Activated naive CD4-positive, alpha-beta T cell (primary cell): ENCODE results near the gene NDUFAB1.
"Not testable (repeated sequence)": the region's sequence is repeated elsewhere in the genome, so short reads cannot be mapped to it uniquely, and the experiment has no call there.

ENCODE experiments used
- DNase-seq, 4 experiments: peaks; one replicate each; lab custom pipeline; 2025; lab: John Stamatoyannopoulos, UW

The NDUFAB1 gene

DNA sequence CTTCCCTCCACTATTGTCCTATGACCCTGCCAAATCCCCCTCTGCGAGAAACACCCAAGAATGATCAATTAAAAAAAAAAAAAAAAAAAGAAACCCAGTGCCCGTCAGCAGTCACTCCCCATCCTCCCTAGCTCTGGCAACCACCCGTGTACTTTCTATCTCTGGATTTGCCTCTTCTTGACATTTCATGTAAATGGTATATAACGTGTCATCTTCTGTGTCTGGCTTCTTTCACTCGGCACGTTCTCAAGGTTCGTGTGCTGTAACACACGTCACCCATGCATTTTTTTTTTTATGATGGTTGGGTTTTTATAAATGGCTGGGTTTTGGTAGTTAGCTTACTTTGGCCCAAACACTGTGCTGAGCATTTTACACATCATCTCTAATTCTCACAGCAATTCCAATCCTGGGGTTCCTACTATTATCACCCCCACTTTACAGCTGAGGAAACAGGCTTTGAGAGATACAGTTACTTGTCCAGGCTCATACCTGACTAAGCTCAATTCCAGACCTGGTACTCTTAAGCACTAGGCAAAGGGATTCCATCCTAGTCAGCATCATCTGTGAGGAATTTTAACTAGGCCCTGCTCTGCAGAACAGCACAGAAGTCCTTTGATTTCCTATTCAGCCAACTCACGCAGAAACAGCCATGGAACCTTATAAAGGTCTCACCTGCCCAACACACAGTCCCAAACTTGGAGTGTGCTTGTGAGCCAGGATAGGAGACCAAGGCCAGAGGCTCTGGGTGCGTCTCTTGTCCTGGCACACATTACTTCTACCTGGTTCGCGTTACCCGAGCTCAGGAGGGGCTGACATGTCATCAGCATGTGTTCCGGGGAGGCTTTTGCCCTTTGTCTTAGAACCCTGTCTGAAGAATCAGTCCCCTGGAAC, 11.7 kb downstream of the NDUFAB1 start:
- DNase-seq = no peak

DNA sequence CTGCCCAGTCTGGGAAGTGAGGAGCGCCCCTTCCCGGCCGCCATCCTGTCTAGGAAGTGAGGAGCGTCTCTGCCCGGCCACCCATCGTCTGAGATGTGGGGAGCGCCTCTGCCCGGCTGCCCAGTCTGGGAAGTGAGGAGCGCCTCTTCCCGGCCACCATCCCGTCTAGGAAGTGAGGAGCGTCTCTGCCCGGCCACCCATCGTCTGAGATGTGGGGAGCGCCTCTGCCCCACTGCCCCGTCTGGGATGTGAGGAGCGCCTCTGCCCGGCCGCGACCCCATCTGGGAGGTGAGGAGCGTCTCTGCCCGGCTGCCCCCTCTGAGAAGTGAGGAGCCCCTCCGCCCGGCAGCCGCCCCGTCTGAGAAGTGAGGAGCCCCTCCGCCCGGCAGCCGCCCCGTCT, 12.8 kb downstream of the NDUFAB1 start:
- DNase-seq = not testable (repeated sequence)

DNA sequence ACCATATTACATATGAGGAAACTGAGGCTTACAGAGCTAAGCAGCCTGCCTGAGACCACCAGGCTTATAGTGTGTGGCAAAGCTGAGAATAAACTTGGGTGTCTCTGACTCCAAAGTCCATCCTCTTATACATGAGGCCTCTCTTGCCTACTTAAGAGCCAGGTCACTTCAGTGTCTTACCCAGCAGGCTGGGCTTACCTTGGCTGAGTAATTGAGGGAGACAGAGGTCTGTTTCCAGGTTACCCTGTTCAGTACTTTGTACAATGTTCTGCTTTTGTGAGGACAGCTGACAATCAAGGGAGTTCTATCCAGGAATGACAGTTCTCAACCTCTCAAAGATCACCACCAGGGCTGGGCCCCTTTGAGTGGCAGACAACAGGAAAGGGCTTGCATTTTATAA, 14.4 kb downstream of the NDUFAB1 start:
- DNase-seq = no peak

DNA sequence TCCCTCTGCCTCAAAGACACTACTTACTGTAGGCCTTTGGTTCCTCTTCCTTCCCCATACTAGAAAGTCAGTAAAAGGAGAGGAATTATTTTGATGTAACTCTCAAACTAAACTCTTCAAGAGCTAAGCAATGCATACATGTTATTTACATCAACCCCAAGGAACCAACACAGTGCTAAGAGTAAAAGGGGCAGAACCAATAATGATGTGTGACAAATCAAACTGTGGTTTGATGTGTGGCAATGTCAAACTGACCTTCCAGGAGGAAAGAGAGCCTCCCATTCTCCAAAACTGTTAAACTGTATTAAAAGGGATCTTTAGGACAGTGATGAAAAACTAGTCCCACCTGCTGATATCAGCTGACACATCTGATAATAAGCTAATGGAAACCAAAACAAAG, 15.7 kb downstream of the NDUFAB1 start:
- DNase-seq = no peak

DNA sequence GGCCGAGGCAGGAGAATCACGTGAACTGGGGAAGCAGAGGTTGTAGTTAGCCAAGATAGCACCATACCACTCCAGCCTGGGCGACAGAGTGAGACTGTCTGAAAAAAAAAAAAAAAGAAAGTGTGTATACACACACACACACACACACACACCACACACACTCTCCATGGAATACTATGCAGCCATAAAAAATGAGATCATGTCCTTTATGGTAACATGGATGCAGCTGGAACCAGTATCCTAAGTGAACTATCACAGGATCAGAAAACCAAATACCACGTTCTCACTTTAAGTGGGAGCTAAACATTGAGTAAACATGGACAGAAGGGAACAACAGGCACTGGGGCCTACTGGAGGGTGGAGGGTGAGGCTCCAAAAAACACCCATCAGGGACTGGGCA, 16.7 kb downstream of the NDUFAB1 start:
- no peak for DNase-seq

DNA sequence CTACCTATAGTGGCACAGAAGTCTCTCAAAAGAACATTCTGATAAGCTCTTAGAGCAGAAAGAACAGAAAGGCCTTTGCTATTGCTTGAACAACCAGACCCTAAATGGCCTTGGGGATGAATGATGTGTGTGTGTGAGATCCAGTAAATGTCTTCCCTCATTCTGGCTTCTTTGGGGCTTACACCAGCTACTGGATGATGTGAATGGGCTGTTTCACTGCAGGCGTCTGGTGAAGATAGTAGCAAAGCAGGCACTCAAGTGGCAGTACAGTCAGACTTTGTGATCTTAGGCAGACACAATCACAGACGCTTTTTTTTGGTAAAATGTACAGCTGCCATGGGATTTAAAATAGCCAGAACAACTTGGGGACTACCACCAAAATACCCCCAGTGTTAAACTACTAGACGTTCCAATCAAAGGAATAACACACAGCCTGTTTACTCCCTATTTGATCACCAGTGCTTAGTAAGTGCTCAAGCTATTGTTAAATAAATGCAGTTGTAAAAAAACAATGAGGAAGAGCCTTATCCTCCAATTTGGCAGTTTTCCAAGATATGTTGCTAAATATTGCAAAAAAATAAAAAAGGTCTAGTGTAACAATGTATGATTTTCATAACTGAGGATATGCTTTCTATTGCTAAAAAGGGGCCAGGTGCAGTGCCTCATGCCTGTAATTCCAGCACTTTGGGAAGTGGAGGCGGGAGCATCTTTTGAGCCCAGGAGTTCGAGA, 17.9 kb downstream of the NDUFAB1 start:
- DNase-seq = no peak

DNA sequence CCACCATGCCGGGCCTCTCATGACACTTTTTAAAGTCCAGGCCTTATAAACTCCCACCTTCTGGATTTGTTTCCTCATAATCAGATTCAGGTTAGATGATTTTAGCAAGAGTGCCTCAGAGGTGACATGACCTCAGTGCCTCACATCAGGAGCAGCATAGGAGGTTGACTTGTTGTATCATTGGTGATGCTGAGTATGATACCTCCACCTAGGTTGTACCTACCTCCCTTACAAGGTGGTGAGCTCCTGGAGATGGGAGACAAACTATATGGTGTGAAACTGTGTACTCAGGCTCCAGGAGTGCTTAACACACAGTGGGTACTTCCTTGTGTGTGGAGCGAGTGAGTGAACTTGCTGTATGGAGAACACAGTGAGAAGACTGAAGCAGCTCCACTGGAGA, 18.6 kb downstream of the NDUFAB1 start:
- no peak for DNase-seq

DNA sequence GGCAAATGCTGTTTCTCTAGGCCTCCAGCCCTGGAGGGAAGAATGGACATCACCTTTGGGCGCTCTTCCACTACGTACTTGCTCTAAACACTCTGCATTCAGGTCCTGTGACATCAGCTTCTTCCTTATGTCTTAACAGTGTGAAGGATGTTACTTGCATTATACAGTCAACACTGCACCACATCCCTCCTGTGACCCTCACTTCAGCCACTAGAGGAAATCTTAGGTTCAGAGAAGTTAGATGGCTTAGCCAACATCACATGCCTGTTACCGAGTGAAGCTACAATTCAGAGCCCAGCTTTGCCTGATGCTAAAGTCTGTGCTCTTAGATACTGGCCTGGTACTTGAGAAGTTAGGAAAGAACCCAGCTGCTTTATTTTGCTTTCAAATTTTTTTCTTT, 20.3 kb downstream of the NDUFAB1 start:
- DNase-seq = no peak

DNA sequence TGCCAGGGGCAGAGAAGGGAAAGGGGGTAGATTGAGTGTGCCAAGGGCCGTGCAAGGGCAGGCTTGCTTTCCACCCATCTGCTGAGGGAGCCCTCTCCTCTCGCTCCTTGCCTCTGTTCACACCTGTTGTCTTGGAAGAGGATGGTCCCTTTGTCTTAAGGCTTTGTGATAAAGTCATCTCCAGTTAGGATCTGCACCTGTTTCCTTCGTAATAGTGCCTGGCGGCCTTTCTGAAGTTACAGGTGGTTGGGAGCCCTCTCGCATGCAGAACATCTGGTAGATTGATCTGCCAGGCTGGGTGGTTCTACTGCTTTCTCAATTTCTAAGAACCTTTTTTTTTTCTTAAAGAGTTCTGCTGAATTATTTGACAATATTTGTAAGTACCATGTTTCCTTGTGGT, 22.3 kb downstream of the NDUFAB1 start:
- no peak for DNase-seq

DNA sequence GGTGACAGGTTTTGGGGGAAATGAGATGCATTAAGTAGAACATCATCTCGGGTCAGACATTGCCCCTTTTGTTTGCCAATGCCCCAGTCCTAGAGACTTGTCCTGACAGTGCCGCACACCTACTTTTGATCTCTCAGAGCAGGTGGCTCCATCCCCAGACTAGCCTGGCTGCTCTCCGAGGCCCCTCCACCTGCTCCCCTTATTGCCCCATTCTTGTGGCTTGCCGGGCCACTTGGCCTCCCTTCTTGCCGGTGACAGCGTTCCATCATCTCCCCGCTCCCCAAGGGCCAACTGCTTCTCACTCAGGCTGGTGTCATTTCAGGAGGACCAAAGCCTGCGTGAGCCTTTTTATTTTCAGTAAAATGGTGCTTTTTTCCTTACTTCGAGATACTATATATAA, 23.7 kb downstream of the NDUFAB1 start:
- no peak for DNase-seq

DNA sequence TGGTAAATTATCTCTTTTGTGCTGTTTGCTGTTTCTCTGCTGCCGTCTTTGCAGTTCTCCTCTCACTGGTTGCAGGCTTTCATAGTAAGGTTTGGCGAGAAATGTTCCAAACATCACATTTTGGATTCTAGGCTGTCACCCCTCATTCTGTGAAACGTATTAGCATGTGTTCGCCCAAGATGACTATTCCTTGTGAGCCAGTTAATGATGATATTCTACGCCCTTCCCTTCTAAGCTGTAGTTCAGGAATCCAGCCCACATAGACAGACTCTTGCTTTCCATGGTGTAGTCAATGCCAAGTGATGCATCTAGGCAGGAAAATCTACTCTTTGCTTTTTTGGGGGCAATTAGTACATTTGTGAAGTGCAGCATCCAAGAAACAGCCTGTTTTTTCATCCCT, 24.2 kb downstream of the NDUFAB1 start:
- no peak for DNase-seq

DNA sequence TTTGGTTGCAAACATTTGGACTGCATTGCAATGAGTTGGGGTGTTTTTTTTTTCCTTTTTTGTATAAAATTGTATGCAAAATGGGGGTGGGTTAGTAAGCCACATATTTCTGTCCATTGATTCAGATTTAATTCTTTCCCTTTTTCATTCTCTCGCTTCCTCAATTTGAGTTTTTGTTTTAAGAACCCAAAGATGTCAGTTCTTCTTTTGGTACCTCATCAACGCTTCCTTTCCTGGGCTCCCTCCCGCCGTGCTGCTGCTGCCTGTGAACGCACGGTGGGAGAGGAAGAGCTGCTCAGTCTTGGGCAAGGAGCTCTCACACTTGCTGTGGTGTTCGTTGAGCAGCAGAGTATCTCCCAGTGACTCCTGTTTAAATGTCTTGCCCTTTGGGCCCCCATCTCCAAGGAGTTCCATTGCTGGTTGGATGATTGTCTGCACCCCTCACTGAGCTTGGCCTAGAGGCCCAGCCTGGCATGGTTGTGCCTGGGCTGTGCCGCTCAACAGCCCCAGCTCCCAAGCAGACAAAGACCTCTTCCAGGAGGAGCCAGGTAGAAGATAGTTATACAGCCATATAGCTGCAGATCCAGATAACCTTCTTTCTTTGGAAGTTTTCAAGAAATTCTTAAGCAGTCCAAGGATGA, 25.0 kb downstream of the NDUFAB1 start:
- no peak for DNase-seq

DNA sequence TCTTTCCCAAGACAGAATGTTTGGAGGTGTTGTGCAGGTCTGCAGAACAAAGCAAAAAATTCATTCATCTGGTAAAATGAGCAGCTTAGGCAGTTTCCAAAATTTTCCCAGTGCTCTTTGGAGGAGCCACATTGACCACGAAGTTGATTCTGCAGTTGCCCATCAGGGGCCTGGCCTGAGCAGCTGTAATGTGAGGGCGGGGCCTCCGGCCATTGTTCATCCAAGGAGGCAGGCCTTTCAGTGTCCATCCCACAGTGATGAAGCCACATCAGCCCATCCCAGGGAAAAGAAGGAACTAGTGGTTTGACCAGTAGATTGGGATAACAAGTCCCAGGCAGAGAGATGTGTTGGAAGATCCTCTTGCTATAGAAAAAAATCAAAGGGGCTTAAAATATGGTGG, 28.5 kb downstream of the NDUFAB1 start:
- DNase-seq = no peak

DNA sequence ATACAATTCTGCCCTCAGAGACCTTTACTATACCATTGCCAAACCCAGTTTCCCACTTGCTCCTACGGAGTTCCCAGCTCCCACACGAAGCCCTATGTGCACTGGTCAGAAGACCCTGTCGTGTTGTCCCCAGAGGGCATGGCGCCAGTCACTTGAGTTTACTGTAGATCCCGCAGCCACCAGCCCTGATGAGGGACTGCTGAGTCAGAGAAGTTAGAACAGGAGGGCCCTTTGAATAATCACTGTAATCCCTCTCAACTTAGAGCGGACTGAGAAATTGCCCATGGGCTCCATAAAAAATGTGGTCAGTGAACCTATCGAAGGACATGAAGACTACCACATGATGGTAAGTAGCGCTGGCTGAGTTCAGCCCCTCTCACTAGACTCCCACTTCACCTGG, 29.4 kb downstream of the NDUFAB1 start:
- no peak for DNase-seq

DNA sequence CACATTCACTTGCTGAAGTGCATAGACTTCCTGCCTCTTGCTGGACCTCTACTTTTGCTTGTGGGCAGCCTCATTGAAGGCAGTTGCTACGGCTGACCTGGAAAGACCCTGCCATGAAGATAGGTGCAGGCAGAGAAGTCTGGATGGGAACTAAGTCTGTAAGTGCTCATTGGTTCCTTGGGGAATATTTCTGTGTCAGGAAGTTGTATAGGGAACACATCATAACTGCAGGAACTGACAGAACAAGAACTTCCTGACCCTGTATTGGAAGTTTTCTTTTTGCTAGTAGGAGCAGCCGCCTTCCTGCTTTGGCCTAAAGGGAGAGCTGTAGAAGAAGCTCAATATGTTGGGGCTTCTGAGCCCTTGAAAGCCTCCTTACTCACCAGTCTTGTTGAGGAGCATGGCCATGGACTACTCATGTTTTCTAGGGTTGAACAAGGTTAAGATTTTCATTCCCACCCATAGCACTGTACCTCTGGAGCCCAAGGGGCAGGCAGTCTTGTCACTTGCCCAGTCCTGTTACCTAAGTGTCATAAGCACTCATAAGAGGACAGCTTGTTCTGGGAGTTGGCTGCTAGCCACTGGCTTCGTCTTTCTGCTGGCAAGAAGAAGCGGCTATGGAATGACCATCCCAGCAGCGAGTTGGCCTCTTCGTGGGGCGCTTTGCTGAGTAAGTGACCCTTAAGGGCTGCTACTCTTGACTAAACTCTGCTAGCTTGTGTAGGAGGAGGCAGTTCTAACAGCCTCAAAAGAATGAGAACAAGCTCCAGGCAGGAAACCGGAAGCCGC, 31.3 kb downstream of the NDUFAB1 start:
- no peak for DNase-seq

DNA sequence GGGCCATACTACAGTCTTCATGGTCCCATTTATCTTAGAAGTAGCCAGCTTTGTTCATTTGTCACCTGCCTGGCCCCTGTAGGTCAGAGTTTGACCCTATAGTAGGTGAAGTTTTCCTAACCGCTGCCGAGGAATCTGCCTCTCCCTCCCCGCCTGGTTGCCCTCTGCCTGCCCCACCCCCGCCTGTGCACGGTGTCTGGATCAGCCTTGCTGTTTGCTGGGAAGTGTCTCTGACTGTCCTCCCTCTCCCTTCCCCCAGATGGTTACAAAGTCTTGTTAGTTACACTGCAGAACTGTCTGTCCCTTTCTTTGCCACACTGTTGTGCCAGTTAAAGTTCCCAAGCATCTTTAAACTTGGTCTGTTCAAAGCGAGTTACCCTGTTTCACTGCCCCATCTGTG, 32.9 kb downstream of the NDUFAB1 start:
- no peak for DNase-seq

DNA sequence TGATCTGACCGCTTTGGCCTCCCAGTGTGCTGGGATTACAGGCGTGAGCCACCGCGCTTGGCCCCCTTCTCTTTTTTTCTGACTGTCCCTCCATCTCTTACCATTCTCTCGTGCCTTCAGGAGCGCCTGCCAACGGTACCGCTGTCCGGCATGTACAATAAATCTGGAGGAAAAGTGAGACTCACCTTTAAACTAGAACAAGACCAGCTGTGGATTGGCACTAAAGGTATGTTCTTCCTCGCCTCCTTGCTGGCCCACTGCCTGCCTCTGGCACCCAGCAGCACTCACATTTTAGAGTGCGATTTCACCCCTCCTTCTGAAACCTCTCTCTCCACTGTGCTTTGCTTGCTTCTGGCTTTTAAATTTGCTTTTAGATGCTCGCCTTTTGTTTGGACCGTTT, 33.6 kb downstream of the NDUFAB1 start:
- no peak for DNase-seq

DNA sequence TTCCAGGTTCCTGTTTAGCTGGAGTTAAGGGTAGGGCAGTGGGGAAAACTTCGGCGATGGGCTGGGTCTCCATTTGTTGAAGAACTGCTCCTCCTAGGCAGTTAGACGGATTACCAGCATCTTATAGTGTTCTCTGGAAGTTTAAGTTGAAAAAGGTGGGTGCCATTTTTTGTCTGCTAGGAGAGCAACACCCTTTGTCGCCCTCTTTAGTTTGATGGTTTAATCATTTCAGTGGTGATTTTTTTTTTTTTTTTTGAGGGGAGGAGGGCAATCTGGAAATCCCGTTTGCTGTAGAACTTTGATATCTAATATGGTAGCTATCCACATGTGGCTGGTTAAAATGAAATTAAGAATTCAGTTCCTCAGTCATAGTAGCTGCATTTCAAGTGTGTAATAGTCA, 34.5 kb downstream of the NDUFAB1 start:
- DNase-seq = no peak

DNA sequence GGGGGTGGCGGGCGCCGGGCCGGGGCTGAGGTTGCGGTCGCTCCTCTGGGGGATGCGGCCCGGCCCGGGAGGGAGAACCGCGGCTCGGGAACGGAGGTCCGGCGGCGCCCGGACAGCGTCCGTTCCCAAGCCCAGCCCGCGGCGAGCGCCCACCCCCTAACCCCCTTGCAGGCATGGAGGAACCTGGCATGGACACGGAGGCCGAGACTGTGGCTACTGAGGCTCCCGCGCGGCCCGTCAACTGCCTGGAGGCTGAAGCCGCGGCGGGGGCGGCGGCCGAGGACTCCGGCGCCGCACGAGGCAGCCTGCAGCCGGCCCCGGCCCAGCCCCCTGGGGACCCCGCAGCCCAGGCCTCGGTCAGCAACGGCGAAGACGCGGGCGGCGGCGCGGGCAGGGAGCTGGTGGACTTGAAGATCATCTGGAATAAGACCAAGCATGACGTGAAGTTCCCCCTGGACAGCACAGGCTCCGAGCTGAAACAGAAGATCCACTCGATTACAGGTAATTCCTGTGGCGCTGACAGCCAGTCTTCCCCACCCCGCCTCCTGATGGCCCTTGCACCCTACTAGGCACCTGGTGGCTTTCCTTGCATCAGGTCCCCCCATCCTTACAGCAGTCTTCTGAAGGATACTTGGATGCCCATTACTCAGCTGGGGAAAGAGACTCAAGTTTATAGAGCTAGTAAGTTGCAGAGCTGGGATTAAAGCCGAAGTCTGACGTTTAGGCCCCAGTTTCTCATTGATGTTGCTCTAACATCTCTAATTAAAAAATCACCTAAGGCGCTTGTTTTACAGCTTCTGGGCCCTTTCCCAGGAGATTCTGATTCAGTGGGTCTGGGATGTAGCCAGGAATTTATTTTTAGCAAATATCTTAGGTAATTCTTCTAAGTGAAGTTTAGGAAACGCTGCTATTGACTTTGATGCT, 38.1 kb downstream of the NDUFAB1 start:
- peak in 3 of 4 experiments; percentile 3 to 27 (median 18) for DNase-seq

DNA sequence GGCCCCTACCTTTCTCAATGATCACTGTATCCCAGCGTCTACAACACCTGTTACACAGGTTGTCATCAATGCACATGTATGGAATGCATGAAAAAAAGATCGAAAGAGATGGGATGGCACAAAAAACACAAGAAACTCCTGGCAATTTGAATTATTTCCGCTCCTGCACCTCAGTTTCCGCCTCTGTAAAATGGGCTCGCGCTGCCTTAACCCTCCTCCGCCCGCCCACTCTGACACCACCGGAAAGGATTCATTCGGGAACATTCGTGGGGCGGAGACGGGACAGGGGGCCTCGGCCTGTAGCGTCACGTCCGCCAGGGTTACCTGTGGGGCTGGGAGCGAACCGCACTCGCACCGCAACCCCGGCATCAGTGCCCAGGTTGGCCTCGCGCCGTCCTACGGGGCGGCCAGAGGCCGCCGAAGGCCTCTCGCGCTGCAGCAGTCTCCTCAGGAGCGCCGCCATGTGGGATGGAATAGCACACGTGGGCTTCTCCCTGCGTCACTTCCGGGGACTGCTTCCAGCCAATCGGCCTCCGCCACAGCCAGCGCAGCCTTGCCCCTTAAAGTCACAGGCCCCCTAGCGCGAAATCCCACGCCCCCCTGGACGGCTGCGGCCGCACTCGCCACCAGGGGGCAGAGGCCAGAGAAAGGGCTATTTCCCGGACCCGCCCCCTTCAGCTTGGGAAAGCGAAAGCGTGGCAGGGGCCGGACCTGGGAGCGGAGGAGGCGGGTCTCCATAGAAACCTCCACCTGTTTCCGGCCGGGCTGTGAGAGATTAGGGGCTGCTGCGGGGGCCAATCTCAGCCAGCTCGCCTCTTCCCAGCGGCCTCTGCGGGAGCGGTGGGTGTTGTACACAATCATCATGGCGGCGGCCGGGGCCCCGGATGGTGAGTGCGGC, 39.0 kb downstream of the NDUFAB1 start, which contains the start of the genes EARS2 and UBFD1:
TSS of gene EARS2 (minus strand) at position 470 of the 898 bp plus-strand sequence. CDS start at position 463, 7 bp downstream.
TSS of gene UBFD1 (plus strand) at position 847 of the 898 bp plus-strand sequence. CDS start at position 863, 16 bp downstream.
- peak; percentile 86 to 97 (median 92) for DNase-seq
